GM19240 (cell line): ENCODE results near the gene OR13C4.
"Not testable (repeated sequence)": the region's sequence is repeated elsewhere in the genome, so short reads cannot be mapped to it uniquely, and the experiment has no call there.

ENCODE experiments used
- DNase-seq: peaks from one replicate; pipeline ENCODE4 v3.0.0; 2011; ENCODE audit warnings: low spot score; ENCODE audit not compliant: insufficient read length

OR13C4 gene

DNA sequence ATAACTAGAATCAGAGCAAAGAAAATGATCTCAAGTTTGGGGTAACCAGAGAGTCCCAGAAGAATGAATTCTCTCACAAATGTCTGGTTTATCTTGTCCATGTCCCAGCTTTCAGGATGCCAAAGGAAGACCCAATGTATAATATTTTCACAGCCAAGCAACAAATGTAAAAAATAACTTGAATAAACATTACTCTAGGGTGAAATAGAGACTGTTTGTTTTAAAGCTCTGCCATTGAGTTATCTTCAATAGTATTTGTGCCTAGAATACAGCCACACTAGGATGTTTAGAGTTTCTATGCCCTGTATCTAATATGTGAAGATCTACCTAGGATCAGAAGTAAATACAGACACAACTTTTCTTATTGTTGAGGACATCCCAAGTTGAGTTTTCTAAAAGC is at the start of gene OR13C4:
OR13C4 (minus strand) TSS at position 101 of the 400 bp plus-strand sequence; CDS start at position 101, 0 bp downstream.
- DNase-seq = no peak

DNA sequence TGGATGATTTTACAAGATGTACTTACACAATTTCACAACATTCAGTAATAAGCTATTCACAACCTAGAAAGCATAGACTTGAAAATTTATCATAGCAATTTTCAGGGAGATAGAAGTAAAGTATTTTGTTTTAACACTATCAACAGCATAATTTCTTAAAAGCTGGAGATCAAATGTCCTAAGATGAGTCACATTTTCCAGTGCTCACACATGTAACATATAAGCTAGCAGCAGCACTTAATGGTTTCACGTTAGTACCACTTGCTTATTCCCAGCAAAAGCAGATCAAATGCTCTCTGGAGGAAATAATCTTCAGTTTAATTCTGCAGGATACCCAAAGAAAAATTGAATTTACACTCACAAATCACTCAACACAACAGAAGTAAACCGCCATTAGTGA is 48.4 kb upstream of the OR13C4 start:
- no peak for DNase-seq

- DNase-seq = no peak
These were observed 45.6 kb upstream of the OR13C4 start for GRCh38 chr9:104572612-104573011.

GRCh38 chr9:104568868-104569267 is 41.9 kb upstream of the OR13C4 start, which contains the start of gene OR13C8:
Gene OR13C8, plus strand, starts transcription at chr9:104569168. Its CDS starts 0 bp downstream, at chr9:104569168.
- DNase-seq = no peak

- DNase-seq = no peak
These were observed 37.3 kb upstream of the OR13C4 start for GRCh38 chr9:104564358-104564757.

DNA sequence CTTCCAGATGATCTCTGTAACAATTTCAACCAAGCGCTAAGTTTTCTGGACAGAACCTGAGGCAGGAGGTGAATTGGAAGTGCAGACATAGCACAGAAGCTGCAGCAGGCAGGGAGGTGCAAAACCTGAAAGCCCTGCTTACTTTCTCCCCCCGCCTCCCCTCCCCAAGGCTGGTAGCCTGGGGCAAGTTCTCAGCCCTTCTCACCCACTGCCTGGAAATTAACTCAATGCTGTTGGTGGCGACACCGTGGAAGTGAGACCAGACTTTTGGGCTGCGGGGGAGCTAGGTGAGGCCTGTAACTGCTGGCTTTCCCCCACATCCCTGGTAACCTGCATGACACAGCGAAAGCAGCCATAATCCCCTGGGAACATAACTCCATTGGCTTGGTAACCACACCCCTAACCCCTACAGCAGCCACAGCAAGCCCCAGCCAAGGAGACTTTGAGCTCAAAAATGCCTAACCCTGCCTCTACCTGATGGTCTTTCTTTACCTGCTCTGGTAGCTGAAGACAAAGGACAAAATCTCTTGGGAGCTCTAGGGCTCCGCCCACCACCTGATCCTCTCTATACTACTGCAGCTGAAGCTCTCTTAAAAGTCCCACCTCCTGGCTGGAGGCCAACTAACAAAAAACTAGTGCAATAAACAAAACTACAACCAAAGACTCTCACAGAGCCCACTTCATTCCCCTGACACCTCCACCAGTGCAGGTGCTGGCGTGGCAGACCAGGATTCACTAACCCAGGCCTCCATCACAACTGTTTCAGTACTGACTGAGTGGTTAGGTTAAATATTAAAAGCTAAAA is 30.0 kb upstream of the OR13C4 start:
- DNase-seq = no peak

DNA sequence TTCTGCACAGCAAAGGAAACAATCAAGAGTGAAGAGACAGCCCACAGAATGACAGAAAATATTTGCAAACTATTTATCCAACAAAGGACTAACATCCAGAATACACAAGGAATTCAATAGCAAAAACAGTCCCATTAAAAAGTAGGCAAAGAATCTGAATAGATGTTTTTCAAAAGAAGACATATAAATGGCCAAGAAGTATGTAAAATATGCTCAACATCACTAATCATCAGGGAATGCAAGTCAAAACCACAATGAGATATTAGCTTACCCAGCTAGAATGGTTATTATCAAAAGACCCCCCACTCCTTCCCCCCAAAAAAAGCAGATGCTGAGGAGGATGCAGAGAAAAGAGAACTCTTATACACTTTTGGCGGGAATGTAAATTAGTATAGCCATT is 28.5 kb upstream of the OR13C4 start:
- no peak for DNase-seq

GRCh38 chr9:104553261-104553660 is 26.3 kb upstream of the OR13C4 start:
- no peak for DNase-seq

DNA sequence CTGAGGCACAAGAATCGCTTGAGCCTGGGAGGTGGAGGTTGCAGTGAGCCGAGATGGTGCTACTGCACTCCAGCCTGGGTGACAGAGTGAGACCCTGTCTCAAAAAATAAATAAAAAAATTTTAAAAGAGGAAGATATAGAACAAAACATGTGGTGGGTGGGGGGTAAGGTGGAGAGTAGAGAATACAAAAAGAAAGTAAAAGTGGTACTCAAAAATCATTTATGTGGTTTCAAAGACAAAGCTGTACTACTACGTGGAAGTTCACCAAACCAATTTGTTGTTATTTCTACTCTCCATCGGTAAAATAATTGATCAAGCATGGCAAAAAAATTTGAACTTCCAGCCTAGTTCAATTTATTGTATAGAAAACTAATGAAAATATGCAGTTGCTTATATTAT is 17.6 kb upstream of the OR13C4 start:
- no peak for DNase-seq

DNA sequence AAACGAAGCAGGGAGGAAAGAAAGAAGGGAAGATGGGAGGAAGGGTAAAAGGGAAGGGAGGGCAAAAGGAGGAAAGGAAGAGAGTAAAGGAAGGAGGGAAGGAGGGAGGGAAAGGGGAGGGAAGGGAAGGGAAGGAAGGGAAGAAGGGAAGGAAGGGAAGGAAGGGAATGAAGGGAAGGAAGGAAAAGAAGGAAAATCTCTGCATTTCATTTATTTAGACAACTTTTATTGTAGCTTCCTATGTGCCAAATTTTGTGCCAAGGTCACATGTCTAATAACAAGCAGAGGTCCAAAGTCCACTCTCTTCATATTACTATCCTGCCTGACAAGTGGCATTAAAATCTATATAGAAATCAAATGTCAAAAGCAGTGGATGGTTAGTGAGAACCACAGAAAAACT is 12.3 kb upstream of the OR13C4 start:
- DNase-seq = no peak

GRCh38 chr9:104536756-104537155 is 9.7 kb upstream of the OR13C4 start, which contains the start of gene OR13C3:
Gene OR13C3, minus strand, starts transcription at chr9:104536856. Its CDS starts 133 bp downstream, at chr9:104536723.
- no peak for DNase-seq

DNA sequence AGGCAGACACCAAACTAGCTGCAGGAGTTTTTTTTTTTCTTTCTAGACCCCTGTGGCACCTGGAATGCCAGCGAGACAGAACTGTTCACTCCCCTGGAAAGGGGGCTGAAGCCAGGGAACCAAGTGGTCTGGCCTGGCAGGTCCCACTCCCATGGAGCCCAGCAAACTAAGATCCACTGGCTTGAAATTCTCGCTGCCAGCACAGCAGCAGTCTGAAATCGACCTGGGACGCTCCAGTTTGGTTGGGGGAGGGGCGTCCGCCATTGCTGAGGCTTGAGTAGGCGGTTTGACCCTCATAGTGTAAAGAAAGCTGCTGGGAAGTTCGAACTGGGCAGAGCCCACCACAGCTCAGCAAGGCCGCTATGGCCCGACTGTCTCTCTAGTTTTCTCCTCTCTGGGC is 6.8 kb downstream of the OR13C4 start:
- not testable (repeated sequence) for DNase-seq

GRCh38 chr9:104514901-104515300 is 12.1 kb downstream of the OR13C4 start:
- no peak for DNase-seq

GRCh38 chr9:104506565-104506964 is 20.4 kb downstream of the OR13C4 start:
- no peak for DNase-seq

GRCh38 chr9:104503963-104504362 is 23.0 kb downstream of the OR13C4 start, which contains the start of gene OR13F1:
Gene OR13F1, plus strand, starts transcription at chr9:104504263. Its CDS starts 0 bp downstream, at chr9:104504263.
- no peak for DNase-seq

DNA sequence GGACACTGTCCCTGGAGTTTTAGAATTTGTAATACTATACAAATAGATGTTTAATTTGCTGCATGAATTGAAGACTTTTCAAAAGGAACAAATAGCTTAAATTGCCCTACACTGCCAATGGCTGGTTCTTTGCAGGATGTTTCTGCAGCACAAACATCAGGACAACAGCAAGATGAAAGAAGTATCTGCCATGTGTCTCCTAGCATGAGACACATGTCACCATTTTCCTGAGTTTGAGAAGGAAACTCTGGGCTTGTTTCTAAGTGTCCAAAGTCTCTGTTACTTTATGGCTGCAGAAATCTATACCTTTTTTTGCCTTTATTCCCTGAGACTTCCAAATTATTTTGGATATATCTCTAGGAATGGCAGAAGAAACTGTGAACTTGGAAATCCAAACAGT is 23.6 kb downstream of the OR13C4 start:
- no peak for DNase-seq

GRCh38 chr9:104494808-104495207 is 32.2 kb downstream of the OR13C4 start:
- DNase-seq = no peak

GRCh38 chr9:104485014-104485413 is 42.0 kb downstream of the OR13C4 start:
- no peak for DNase-seq

GRCh38 chr9:104482921-104483570 is 44.0 kb downstream of the OR13C4 start:
- no peak for DNase-seq
